GM21786 (cell line): ENCODE measurements around the gene SKI.
"Not testable (repeated sequence)": the region's sequence is repeated elsewhere in the genome, so short reads cannot be mapped to it uniquely, and the experiment has no call there.

Experiments used
- ATAC-seq: cut with Tn5 transposase; IDR thresholded peaks from one replicate; pipeline ENCODE4 v1.9.1; 2021; ENCODE audit not compliant: unreplicated experiment

The SKI gene

DNA sequence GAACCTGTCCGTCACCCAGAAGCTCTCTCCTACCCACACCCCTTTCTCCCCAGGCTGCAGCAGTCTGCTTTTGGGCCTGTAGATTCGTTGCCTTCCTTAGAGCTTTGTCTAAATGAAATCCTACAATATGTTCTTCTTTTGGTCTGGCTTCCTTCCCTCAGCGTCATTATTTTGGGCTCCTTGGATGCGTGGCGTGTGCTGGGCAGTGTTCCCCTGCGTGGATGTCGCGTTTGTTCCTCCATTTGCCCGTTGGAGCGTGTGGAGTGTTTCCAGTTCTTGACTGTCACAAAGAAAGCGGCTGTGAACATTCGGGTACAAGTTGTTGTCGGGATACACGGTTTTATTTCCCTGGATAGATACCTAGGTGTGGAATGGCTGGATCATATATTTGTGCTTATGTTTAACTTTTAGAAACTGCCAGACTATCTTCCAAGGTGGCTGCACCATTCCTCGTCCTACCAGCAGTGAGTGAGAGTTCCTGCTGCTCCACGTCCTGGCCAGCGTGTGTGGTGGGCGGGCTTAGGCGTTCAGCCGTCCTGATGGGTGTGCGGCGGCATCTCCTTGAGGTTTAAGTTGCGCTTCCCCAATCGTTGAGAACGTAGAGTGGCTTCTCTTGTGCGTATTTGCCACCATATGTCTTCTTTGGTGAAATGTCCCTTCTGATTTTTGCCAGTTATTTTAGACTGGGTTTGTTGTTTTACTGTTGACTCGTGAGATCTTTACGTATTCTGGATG is 31.7 kb downstream of the SKI start:
- ATAC-seq, result no peak

DNA sequence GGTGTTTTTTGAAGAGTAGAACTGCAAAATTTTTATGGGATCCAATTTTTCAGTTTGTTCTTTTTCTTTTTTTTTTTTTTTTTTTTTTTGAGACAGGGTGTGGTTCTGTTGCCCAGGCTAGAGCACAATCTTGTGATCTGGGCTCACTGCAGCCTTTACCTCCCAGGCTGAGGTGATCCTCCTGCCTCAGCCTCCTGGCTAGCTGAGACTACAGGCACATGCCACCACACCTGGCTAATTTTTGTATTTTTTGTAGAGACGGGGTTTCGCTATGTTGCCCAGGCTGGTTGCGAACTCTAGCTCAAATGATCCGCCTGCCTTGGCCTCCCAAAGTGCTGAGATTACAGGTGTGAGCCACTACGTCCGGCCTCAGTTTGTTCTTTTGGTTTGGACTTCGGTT is 32.4 kb downstream of the SKI start:
- not testable (repeated sequence) for ATAC-seq

DNA sequence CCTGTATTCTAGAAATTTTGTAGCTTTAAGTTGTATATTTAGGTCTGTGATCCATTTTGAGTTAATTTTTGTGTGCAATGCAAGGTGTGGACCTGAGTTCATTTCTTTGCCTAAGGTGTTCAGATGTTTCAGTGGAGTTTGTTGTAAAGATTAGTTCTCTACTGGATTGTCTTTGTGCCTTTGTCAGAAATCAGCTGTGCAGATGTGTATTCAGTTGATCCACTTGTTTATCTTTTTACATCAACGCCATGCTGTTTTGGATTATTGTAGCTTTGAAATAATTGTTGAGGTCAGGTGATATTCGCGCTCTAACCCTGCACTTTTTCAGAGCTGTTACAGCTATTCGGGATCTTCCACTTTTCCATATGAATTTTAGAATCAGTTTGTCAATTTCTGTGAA is 32.8 kb downstream of the SKI start:
- no peak for ATAC-seq

DNA sequence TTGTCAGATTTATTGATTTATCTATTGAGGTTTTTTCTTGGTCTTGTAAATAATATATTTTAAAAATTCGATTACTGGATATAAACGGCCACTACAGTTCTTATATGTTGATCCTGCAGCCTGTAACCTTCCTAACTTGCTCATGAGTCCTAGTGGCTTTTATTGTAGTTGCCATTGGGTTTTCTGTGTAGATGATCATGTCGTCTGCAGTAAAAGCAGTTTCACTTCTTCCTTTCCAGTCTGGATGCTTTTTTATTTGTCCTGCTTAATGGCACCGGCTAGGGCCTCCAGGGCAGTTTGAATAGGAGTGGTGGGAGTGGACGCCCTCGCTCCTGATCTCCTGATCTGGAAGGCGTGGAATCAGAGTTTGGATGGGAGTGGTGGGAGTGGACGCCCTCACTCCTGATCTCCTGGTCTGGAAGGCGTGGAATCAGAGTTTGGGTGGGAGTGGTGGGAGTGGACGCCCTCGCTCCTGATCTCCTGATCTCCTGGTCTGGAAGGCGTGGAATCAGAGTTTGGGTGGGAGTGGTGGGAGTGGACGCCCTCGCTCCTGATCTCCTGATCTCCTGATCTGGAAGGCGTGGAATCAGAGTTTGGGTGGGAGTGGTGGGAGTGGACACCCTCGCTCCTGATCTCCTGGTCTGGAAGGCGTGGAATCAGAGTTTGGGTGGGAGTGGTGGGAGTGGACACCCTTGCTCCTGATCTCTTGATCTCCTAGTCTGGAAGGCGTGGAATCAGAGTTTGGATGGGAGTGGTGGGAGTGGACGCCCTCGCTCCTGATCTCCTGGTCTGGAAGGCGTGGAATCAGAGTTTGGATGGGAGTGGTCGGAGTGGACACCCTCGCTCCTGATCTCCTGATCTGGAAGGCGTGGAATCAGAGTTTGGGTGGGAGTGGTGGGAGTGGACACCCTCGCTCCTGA is 33.6 kb downstream of the SKI start:
- not testable (repeated sequence) for ATAC-seq

DNA sequence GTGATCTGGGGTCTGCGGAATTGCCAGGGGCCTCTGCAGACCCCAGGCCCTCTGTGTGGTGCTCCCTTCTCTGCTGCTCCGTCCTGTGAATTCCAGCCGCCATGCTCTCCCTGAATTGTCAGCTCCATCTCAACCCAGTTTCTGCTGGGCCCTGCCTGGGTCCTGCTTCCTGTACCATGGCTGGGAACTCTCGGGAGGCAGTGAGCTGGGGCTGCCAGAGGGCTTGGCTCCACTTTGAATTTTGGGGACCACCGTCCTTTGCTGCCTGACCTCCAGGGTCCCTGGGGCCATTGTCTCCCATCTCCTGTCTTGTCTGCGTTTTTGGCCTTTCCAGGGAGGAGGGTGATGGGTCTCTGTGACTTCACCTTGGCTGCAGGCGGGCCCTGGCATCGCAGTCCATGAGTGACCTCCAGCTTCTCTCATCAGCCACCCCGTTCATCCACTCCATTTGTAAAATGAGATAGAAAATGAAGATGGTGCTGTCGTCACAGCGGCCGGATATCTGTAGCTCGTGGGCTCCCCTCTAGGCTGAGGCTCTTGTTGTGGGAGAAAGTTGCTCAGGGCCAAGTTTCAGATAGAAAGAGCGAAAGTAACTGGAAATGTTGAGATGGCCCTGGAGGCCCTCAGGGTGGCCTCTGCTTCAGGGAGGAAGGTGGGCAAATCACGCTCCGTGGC is 38.3 kb downstream of the SKI start:
- ATAC-seq, result no peak

DNA sequence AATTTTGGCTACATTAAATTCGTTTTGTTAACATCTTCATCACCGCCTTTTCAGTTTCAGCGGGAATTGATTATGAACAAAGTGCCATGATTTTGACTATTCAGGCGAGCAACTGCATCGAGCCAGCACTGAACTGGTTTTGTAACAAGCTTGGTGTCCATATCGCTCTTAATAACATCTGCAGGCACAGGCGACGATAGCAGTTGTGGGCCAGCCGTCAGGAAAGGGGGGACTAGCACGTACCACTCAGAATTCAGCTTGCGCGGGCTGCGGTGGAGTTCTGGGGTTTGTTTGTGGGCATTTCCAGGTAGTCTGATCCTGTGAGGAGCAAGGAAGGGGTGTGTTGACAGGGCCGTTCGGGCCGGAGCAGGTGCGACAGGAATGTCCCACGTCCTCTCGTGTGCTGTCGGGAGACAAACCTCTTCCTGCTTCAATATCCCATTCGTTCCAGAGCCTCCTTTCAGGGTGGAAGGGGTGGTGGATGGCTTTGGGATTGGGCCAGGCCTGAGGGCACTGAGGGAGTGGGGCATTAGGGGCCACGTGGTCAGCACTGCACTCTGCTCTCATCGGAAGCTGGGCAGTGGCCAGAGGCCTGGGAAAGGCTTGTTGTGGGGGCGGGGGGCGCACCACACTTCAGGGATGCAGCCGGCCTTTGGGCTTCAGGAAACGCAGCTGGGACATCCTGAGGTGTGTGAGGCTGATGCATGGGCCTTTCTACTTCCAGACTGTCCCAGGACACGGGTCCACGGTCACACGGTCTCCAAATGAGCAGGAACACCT is 39.1 kb downstream of the SKI start:
- ATAC-seq, result no peak

DNA sequence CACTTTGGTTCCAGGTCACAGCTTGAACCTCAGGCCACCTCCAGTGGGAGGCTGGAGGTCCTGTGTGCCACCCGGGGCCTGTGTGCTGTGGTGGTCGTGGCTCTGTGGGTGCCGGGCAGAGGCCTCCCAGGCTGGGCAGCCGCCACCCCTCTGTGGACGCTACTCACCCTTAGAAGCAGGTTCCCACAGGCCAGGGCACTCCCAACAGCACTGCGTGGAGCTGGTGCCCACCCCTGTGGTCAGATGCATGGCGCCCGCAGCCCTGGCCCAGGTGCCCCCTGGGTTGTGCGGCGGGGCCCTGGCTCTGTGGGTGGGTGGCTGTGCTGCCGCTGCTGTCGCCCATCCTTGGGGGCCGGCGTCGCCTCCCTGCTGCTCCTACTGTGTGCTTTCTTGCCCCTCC is 39.7 kb downstream of the SKI start:
- no peak for ATAC-seq

DNA sequence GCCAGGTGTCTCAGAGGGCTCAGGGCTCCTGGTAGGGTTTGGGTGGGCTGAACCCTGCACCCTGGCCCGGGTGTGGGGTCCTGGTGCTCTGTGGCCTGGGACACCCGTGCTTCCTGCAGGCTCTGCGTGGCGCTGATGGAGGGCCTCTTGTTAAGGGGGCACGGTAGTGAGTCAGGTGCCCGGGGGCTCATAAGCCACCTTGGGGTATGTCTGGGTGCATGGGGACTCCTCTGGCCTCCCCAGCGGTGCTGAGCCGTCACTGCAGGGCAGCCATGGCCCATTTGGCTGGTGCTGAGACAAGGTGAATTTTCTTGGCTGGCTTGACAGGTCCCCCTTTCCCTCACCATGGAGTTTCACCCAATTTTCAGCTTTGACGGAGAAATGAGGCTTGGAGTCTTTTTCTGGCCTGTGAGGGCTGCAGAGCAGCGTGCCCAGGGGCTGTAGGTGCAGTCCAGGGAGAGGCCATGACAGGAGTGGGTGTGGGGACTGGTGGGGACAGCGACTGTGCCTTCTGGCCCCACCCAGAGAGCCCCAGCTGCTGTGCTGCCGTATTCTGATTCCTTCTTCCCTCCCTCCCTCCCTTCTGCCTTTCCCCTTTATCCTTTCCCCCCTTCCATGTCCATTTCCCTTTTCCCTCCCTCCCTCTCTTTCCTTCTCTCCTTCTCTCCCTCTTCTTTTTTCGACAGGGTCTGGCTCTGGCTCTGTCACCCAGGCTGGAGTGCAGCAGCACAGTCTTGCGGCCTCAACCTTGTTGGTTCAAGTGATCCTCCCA is 40.4 kb downstream of the SKI start:
- no peak for ATAC-seq

DNA sequence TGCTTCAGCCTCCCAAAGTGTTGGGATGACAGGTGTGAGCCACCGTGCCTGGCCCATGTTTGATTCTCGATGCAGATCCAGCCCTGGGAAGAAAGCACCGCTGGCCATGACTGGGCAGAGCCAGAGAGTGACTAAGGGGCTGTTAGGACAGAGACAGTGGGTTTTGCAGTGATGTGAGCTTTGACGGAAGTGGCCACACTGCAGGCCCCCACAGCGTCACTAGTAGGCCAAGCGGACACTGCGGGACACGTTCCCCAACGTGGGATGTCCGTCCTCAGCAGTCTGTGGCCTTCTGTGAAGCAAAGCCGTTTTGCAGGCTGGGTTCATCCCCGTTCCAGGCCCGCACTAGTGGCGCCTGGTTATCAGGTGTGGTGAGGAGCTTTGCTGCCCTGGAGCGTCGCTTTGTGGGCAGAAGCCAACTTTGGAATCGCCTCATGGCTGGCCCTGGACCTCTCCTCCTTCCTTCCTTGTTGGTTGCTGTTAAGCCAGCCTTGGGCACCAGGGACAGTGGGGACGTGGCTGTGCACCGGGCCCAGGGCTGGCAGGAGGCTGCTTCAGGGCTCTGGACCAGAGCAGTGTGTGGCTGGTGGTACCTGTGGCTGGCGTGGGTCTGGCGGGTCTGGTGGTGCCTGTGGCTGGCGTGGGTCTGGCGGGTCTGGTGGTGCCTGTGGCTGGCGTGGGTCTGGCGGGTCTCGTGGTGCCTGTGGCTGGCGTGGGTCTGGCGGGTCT is 41.2 kb downstream of the SKI start:
- ATAC-seq, result no peak

DNA sequence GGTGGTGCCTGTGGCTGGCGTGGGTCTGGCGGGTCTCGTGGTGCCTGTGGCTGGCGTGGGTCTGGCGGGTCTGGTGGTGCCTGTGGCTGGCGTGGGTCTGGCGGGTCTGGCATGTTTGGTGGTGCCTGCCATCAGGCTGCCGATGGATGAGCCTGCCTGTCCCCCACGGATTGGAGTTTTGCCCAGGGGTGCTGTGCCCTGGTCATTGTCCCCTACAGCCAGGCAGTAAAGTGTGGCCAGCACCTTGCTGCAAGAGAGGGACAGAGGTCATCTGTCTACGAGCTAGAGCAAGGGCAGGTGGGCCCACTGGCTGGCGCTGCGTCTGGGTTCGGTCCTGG is 41.8 kb downstream of the SKI start:
- no peak for ATAC-seq

DNA sequence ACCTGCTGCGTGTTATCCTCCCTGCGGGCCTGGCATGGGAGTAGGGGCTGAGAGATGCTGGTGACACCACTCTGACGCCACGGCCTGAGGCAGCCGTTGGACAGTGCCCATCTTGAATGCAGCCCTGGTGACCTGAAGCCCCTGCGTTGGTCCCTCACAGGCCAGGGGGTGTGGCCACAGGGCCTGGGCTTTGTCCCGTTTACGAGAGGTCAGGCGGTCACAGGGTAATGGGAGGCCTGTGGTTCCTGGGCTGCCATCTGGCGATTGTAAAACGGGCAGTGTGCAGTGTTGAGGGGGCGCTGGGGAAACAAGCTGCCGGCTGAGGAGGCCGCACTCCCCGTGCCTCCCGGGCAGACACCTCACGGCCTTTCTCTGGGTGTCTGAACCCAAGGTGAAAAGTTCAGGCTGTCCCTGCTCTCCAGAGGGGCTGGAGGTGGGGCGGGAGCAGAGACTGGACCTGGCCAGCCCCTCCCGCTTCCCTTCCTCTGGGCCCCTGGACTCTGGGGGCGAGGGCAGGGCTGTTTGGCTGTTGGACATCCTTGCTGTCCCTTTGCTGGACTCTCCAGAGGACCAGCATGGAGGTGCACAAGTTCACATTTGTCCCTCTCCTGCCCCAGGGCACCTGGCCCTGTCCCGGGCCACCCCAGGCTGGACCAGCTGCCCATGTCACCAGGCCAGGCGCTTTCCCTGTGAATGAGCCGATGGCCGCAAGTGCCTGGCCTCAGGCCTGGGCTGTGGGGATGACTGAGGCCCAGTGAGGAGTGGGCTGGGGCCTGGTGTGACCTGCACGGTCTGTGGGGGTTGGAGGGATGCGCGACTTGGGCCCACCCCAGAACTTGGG is 42.4 kb downstream of the SKI start:
- ATAC-seq, result no peak

DNA sequence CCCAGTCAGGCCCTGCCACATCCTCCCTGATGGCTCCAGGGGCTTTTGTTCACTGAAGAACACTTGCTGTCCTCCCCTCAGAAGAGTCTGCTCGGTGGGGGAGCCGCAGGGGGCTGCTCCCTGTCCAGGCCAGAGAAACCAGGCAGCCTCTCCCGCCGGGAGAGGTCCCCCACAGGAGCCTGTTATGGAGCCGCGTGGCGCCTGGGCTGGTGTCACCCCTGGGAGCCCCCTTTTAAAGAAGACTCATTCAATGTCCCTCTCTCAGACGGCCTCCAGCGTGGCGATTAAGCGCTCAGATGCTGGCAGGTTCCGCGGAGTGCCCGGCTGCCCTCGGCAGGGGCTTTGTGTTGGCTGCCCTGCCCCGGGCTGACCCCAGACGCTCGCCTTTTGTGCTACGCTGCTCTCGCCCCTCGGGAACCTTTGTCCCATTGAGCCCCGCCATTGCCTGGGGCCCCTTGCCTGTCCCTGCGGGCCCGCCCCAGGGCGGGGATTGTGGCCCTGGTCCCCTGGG is 43.1 kb downstream of the SKI start:
- no peak for ATAC-seq

DNA sequence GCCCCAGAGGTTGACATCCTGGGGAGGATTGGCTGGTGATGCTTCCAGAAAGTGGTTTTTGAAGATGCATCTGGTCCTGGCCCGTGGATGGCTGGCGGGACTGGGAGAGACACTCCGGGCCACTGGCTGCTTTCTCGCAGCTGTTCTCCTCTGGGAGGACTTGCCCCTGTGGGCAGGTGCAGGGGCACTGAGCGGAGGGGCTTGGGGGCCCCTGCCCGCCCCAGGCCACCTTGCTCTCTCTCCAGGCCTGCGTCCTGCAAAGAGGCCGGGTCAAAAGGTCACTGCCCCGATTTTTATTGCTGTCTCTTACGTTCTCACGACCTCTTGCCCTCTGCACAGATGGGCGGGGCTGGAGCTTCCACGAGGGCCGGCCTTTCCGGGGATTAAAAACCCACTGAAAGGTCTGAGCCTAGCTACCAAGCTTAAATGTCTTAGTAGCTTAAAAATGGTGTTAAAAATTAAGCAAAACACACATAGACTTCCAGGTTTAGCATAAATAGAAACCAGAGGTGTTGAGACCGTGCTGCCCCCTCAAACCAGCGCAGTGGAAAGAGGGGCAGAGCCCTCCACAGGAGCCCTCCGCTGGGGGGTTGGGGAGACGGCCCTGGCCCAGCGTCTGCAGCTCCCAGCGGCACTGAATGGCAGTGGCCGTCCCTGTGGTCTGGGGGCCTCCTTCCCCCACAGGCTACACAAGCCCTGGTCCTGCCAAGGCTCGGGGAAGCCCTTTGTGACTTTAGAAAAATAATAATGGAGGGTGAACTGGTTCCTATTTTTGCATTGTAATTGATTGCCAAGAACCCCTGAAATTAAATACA is 43.9 kb downstream of the SKI start:
- ATAC-seq, result no peak

DNA sequence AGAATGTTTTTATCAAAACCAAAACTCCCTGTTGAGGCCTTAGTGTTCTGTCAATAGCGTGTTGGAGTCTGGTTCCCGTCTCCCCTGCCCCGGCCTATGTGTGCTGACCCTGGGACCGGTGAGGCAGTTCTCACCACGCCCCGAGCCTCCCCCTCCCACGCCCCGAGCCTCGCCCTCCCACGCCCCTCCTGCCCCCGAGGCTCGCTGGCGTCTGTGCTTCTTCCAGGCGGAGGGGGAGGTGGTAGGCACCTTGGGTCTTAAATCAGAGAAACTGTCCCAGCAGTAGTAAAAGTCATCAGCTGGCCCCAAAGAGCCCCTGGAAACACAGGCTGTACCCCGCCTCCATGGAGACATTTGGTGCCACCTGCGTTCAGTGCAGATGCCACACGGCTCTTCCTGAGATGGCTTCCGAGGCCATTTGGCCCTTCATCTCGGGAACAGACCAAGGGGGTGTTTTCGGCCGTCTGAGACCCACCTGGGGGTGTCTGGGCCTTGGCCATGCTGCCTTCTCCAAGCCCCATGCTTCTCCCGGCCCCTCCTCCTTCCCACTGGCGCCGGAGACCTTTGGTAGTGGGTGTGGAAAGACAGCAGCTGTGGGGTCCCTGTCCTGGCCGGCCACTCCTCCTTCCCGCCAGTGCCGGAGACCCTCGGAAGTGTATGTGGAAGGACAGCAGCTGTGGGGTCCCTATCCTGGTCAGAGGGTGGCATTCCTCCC is 44.7 kb downstream of the SKI start:
- no peak for ATAC-seq

DNA sequence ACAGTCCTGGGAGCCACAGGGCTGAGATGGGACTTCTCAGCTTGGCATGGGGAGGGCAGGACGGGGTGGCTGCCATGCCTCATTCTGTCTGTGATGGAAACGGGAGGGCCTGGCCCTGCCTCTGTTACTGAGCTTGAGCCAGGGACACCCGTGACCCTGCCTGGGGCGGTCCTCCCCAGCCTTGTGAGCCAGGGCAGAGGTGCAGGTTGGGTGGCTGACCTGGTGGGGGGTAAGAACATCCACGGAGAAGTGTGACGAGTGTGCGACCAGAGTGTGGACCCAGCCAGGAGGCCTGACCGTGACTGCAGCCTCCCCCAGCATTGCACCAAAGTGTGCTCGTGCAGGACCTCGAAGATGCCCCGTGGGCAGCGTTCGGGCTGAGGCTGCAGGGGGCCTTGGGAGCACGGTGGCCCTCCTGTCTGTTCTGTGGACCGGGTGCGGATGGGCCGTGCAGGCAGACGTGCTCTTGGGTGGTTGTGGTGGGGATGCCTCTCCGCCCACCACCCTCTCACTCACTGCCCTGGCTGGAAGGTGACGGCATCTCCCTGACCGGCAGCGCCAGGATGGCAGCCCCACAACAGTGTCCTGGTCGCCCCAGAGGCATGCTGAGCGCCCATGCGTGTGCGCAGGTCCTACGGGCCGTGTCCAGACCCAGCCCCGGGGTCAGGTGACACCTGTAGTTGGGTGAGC is 45.4 kb downstream of the SKI start:
- no peak for ATAC-seq

DNA sequence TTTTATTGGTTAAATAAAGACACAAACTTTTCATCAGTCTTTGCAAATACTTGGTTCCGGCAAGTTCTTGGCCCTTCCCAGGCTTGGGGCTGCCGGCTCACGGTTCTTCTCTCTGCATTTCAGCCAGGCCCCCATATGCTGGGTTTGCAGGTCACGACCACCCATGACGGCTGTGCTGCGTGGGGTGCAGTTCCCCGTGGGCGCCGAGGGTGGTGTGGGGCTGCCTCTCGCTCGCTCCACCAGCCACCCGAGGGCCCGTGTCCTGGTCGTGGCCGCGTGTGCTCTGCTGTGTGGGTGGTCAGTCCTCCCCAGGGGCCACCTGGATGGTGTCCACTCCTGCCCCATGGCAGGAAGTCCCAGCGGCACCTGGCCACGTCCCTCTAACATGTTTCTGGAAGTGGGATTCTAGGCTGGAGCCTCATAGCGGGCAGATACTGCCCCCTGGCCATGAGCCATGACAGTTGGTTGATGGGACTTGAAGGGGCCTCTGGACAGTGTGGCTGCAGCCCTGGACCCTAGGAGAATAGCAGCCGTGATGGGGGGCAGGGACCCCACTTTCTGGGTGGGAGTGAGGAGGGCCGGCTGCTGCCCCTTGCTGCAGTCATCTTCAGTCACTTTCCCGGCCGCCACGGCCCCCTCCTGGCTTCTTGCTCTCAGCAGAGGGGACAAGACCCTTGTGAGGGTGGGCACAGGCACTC is 46.3 kb downstream of the SKI start:
- ATAC-seq, result no peak
